Measurements from ENCODE around the gene ZNF609.

GRCh38 chr15:64596701-64597476 is 136.5 kb downstream of the ZNF609 start:
- TF ChIP-seq POLR2AphosphoS5 (IDR thresholded peaks at IDR 0.05; ENCODE audit: low read depth, low read length): no peak
- TF ChIP-seq TAF1 (IDR thresholded peaks at IDR 0.05; ENCODE audit: low read depth, low read length): no peak
